Stimulated activated naive CD8-positive, alpha-beta T cell treated with anti-CD3 and anti-CD28 coated beads, Interleukin-15, Interleukin-2, amounts not matched to agents 100 ng/mL and 50 ng/mL, for 24 hours (primary cell): ENCODE measurements around the gene TCF7L1.
A peak's percentile ranks its signal among the peaks of the same experiment; 100 is the strongest.

Source experiments
- H3K27ac Mint-ChIP-seq: one replicate; pipeline ENCODE4 v1.8.0; 2021; ENCODE audit warnings: mild to moderate bottlenecking, mixed read lengths
- H3K27me3 Mint-ChIP-seq: one replicate; pipeline ENCODE4 v1.8.0; 2021; ENCODE audit warnings: mixed read lengths
- H3K36me3 Mint-ChIP-seq: one replicate; pipeline ENCODE4 v1.8.0; 2021; ENCODE audit warnings: low read depth, mixed read lengths
- H3K4me1 Mint-ChIP-seq: one replicate; pipeline ENCODE4 v1.8.0; 2021; ENCODE audit warnings: low read depth, mixed read lengths
- H3K4me3 Mint-ChIP-seq: one replicate; pipeline ENCODE4 v1.8.0; 2021; ENCODE audit warnings: mild to moderate bottlenecking, mixed read lengths
- H3K9me3 Mint-ChIP-seq: one replicate; pipeline ENCODE4 v1.8.0; 2021; ENCODE audit warnings: mixed read lengths

TCF7L1 gene

DNA sequence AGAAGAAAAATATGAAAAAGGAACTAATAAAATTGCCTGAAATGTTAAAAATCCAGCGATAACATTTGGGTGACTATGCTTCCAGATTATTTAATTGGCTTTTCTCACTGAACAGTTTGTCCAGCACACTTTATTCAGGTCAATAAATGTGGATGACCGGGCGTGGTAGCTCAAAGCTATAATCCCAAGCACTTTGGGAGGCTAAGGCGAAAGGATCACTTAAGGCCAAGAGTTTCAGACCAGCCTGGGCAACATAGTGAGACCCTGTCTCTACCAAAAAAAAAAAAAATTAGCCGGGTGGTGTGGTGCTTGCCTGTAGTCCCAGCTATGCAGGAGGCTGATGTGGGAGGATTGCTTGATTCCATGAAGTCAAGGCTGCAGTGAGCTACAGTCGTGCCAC, 139.2 kb downstream of the TCF7L1 start:
- Mint-ChIP-seq H3K36me3 (no peaks in the 10 kb centered on the region), H3K27ac (no peak overlapping the region), H3K9me3 (no peaks in the 10 kb centered on the region), H3K27me3 (no peaks in the 10 kb centered on the region), H3K4me1 (no peaks in the 10 kb centered on the region), H3K4me3 (no peak overlapping the region)

- Mint-ChIP-seq H3K4me1 (no peaks in the 10 kb centered on the region), H3K4me3 (no peak overlapping the region), H3K9me3 (no peaks in the 10 kb centered on the region), H3K36me3 (no peaks in the 10 kb centered on the region), H3K27me3 (no peaks in the 10 kb centered on the region), H3K27ac (no peak overlapping the region)
Measured at GRCh38 chr2:85273738-85274731, 140.8 kb downstream of the TCF7L1 start.

- no peak overlapping the region for H3K4me3 Mint-ChIP-seq
- H3K9me3 Mint-ChIP-seq = no peaks in the 10 kb centered on the region
- H3K36me3 Mint-ChIP-seq = no peaks in the 10 kb centered on the region
- H3K27ac Mint-ChIP-seq = no peak overlapping the region
- no peaks in the 10 kb centered on the region for H3K4me1 Mint-ChIP-seq
- no peaks in the 10 kb centered on the region for H3K27me3 Mint-ChIP-seq
Measured at GRCh38 chr2:85275984-85276540, 142.9 kb downstream of the TCF7L1 start.

GRCh38 chr2:85276571-85277118, 143.5 kb downstream of the TCF7L1 start:
- no peaks in the 10 kb centered on the region for H3K36me3 Mint-ChIP-seq
- H3K27ac Mint-ChIP-seq = no peak overlapping the region
- H3K4me1 Mint-ChIP-seq = no peaks in the 10 kb centered on the region
- no peaks in the 10 kb centered on the region for H3K27me3 Mint-ChIP-seq
- H3K4me3 Mint-ChIP-seq = no peak overlapping the region
- no peaks in the 10 kb centered on the region for H3K9me3 Mint-ChIP-seq

GRCh38 chr2:85277416-85278158, 144.4 kb downstream of the TCF7L1 start:
- Mint-ChIP-seq H3K4me3 (no peak overlapping the region), H3K9me3 (no peaks in the 10 kb centered on the region), H3K27ac (no peak overlapping the region), H3K4me1 (no peaks in the 10 kb centered on the region), H3K27me3 (no peaks in the 10 kb centered on the region), H3K36me3 (no peaks in the 10 kb centered on the region)

GRCh38 chr2:85278361-85278760, 145.2 kb downstream of the TCF7L1 start:
- no peaks in the 10 kb centered on the region for H3K4me1 Mint-ChIP-seq
- H3K27ac Mint-ChIP-seq = no peak overlapping the region
- no peaks in the 10 kb centered on the region for H3K27me3 Mint-ChIP-seq
- H3K36me3 Mint-ChIP-seq = no peaks in the 10 kb centered on the region
- no peaks in the 10 kb centered on the region for H3K9me3 Mint-ChIP-seq
- H3K4me3 Mint-ChIP-seq = no peak overlapping the region

GRCh38 chr2:85281553-85281952, 148.4 kb downstream of the TCF7L1 start:
- Mint-ChIP-seq H3K9me3 (no peaks in the 10 kb centered on the region), H3K27ac (no peak overlapping the region), H3K4me3 (no peak overlapping the region)

GRCh38 chr2:85282914-85283313, 149.7 kb downstream of the TCF7L1 start:
- Mint-ChIP-seq H3K27me3 (no peaks in the 10 kb centered on the region), H3K36me3 (no peaks in the 10 kb centered on the region), H3K27ac (no peak overlapping the region), H3K4me3 (no peak overlapping the region), H3K4me1 (peaks cover 3% of the 10 kb centered on the region), H3K9me3 (no peaks in the 10 kb centered on the region)

More at GRCh38 chr2:85281553-85281952, 148.4 kb downstream of the TCF7L1 start:
- no peaks in the 10 kb centered on the region for H3K36me3 Mint-ChIP-seq
- H3K4me1 Mint-ChIP-seq = no peaks in the 10 kb centered on the region
- no peaks in the 10 kb centered on the region for H3K27me3 Mint-ChIP-seq

- Mint-ChIP-seq H3K4me3 (no peak overlapping the region), H3K27ac (no peak overlapping the region), H3K36me3 (no peaks in the 10 kb centered on the region), H3K27me3 (no peaks in the 10 kb centered on the region), H3K9me3 (no peaks in the 10 kb centered on the region), H3K4me1 (peaks cover 3% of the 10 kb centered on the region)
Measured at GRCh38 chr2:85283641-85284040, 150.4 kb downstream of the TCF7L1 start.

DNA sequence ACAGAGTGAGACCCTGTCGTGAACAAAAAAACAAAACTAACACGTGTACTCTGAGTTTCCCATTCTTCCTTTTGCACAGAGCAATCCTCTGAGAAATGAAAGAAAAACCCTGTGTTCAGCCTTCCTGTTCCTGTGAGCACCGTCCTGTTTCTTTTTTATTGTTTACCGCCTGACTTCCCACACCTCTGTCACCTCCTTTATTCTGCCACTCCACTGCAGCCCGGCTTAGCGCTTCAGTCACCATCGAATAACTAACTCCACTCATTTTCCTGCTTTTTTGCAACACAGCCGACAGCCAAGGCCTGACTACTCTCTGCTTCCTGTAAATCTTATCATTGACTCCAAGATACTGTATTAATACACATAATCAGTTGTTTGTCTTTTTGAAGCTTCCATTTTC, 153.7 kb downstream of the TCF7L1 start:
- peak overlapping the region; percentile 23 for H3K27ac Mint-ChIP-seq
- no peaks in the 10 kb centered on the region for H3K27me3 Mint-ChIP-seq
- no peaks in the 10 kb centered on the region for H3K36me3 Mint-ChIP-seq
- peaks cover 14% of the 10 kb centered on the region for H3K4me1 Mint-ChIP-seq
- no peaks in the 10 kb centered on the region for H3K9me3 Mint-ChIP-seq
- H3K4me3 Mint-ChIP-seq = no peak overlapping the region

DNA sequence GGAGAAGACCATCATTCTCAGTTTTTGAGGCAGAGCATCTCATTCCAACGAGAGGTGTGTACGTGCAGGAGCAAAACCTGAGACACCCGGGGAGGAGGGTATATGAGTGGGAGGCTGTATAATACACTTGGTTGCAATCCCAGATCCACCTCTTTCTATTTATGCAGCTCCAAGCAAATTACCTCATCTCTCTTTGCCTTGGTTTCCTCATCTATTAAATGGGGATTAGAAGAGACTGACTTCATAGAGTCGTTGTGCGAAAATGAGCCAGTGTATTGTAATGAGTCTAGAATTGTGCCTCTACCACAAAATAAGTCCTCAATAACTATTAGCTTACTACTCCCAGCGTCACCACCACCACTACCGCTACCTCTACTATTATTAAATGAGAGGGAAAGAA, 154.5 kb downstream of the TCF7L1 start:
- H3K36me3 Mint-ChIP-seq = no peaks in the 10 kb centered on the region
- H3K4me3 Mint-ChIP-seq = no peak overlapping the region
- no peaks in the 10 kb centered on the region for H3K27me3 Mint-ChIP-seq
- H3K4me1 Mint-ChIP-seq = peaks cover 14% of the 10 kb centered on the region
- H3K9me3 Mint-ChIP-seq = no peaks in the 10 kb centered on the region
- H3K27ac Mint-ChIP-seq = no peak overlapping the region

- Mint-ChIP-seq H3K27me3 (no peaks in the 10 kb centered on the region), H3K27ac (no peak overlapping the region), H3K36me3 (no peaks in the 10 kb centered on the region), H3K4me1 (peaks cover 14% of the 10 kb centered on the region), H3K9me3 (no peaks in the 10 kb centered on the region), H3K4me3 (no peak overlapping the region)
Measured at GRCh38 chr2:85288244-85288725, 155.1 kb downstream of the TCF7L1 start.

GRCh38 chr2:85291425-85292023, 158.3 kb downstream of the TCF7L1 start:
- no peaks in the 10 kb centered on the region for H3K9me3 Mint-ChIP-seq
- H3K27me3 Mint-ChIP-seq = no peaks in the 10 kb centered on the region
- H3K4me3 Mint-ChIP-seq = peak overlapping the region; percentile 33
- H3K36me3 Mint-ChIP-seq = no peaks in the 10 kb centered on the region
- H3K4me1 Mint-ChIP-seq = peaks cover 14% of the 10 kb centered on the region
- peak overlapping the region; percentile 50 for H3K27ac Mint-ChIP-seq

GRCh38 chr2:85302121-85302520, 168.9 kb downstream of the TCF7L1 start:
- H3K27ac Mint-ChIP-seq = no peak overlapping the region
- no peaks in the 10 kb centered on the region for H3K9me3 Mint-ChIP-seq
- peaks cover 2% of the 10 kb centered on the region for H3K27me3 Mint-ChIP-seq
- H3K36me3 Mint-ChIP-seq = no peaks in the 10 kb centered on the region
- H3K4me1 Mint-ChIP-seq = peaks cover 7% of the 10 kb centered on the region
- no peak overlapping the region for H3K4me3 Mint-ChIP-seq
